Activated CD8-positive, alpha-beta T cell treated with anti-CD3 and anti-CD28 coated beads, Interleukin-2, amount 10 ng/mL, durations not matched to agents 7 days and 5 days (primary cell): ENCODE data around the gene PGM3. TPM values are rescaled to one million over a fixed set of nuclear protein-coding genes. Genes with fewer than 3 reads are reported as not detected.

Experiments used
- ATAC-seq: fragments of 150-1000 bp; cut with Tn5 transposase; one replicate; pipeline ENCODE4 v1.10.0; 2021; ENCODE audit warnings: moderate library complexity
- CTCF ChIA-PET: fragments of 350-600 bp; sonication (Branson Sonifier 250); formaldehyde crosslinking; loops from one replicate; lab custom pipeline; 2021; ENCODE audit warnings: antibody characterized with exemption; lab: Charles Lee
- POLR2A ChIA-PET: fragments of 350-600 bp; sonication (Branson Sonifier 250); formaldehyde crosslinking; loops from one replicate; lab custom pipeline; 2021; ENCODE audit warnings: antibody characterized with exemption; lab: Charles Lee
- DNase-seq: peaks from one replicate; pipeline ENCODE4 v3.0.0-alpha.2; 2020
- H3K27ac Mint-ChIP-seq: one replicate; pipeline ENCODE4 v1.8.0; 2021; ENCODE audit warnings: mild to moderate bottlenecking, mixed read lengths
- H3K27me3 Mint-ChIP-seq: one replicate; pipeline ENCODE4 v1.8.0; 2021; ENCODE audit warnings: low read depth, mixed read lengths
- H3K36me3 Mint-ChIP-seq: one replicate; pipeline ENCODE4 v1.8.0; 2021; ENCODE audit warnings: low read depth, mixed read lengths
- H3K4me1 Mint-ChIP-seq: one replicate; pipeline ENCODE4 v1.8.0; 2021; ENCODE audit warnings: low read depth, mixed read lengths
- H3K4me3 Mint-ChIP-seq: one replicate; pipeline ENCODE4 v1.8.0; 2021; ENCODE audit warnings: mild to moderate bottlenecking, mixed read lengths
- H3K9me3 Mint-ChIP-seq: one replicate; pipeline ENCODE4 v1.8.0; 2022; ENCODE audit warnings: mixed read lengths; ENCODE audit not compliant: insufficient read depth
- total RNA-seq, 2 experiments: library from RNA; stranded (reverse); gene quantifications; one replicate each; pipeline ENCODE4 v1.2.3, GENCODE V29; 2021

Gene PGM3
- total RNA-seq, 2 experiments from 2014 or later: 9.3 to 10.0 TPM

- ChIA-PET CTCF (interaction anchor here (1.0 to 1.2 kb wide), 3 partner anchors 33 to 116 kb away, joined by 4 to 5 read pairs (median 4); partner anchors contain the start of genes DOP1A and UBE3D), POLR2A (no interaction called here)
- H3K27me3 Mint-ChIP-seq: no peaks in the 10 kb centered on the region
- peaks cover 5% of the 10 kb centered on the region for H3K4me1 Mint-ChIP-seq
- peaks cover 36% of the 10 kb centered on the region for H3K36me3 Mint-ChIP-seq
- H3K27ac Mint-ChIP-seq: no peak overlapping the region
- H3K9me3 Mint-ChIP-seq: no peaks in the 10 kb centered on the region
- ATAC-seq (no peak), DNase-seq (no peak)
- no peak overlapping the region for H3K4me3 Mint-ChIP-seq
Observed at GRCh38 chr6:83182114-83182513, 11.0 kb downstream of the PGM3 start.

- no peak for ATAC-seq
- peaks cover 37% of the 10 kb centered on the region for H3K36me3 Mint-ChIP-seq
- no peak overlapping the region for H3K4me3 Mint-ChIP-seq
- H3K27me3 Mint-ChIP-seq: no peaks in the 10 kb centered on the region
- H3K9me3 Mint-ChIP-seq: no peaks in the 10 kb centered on the region
- no peak for DNase-seq
- H3K27ac Mint-ChIP-seq: no peak overlapping the region
- peaks cover 5% of the 10 kb centered on the region for H3K4me1 Mint-ChIP-seq
- ChIA-PET POLR2A (interaction anchor here (0.8 kb wide), 1 partner anchor 11 kb away, joined by 3 read pairs; no protein-coding TSS in a partner anchor), CTCF (interaction anchor here (2.9 kb wide), 1 partner anchor 114 kb away, joined by 12 read pairs; the partner anchor contains the start of genes DOP1A and UBE3D)
Observed at GRCh38 chr6:83180426-83180950, 12.6 kb downstream of the PGM3 start.

GRCh38 chr6:83176246-83176645 is 16.8 kb downstream of the PGM3 start:
- ChIA-PET CTCF (interaction anchor here (12.7 kb wide), 1 partner anchor 110 kb away, joined by 60 read pairs; the partner anchor contains the start of genes DOP1A and UBE3D), POLR2A (no interaction called here)
- Mint-ChIP-seq H3K4me1 (peaks cover 2% of the 10 kb centered on the region), H3K9me3 (no peaks in the 10 kb centered on the region), H3K4me3 (no peak overlapping the region), H3K27ac (no peak overlapping the region), H3K36me3 (peaks cover 35% of the 10 kb centered on the region), H3K27me3 (no peaks in the 10 kb centered on the region)
- no peak for ATAC-seq
- no peak for DNase-seq

- Mint-ChIP-seq H3K4me3 (no peak overlapping the region), H3K27ac (no peak overlapping the region), H3K27me3 (no peaks in the 10 kb centered on the region), H3K4me1 (no peaks in the 10 kb centered on the region), H3K9me3 (no peaks in the 10 kb centered on the region), H3K36me3 (peaks cover 54% of the 10 kb centered on the region)
- DNase-seq (no peak), ATAC-seq (no peak)
- POLR2A ChIA-PET: no interaction called here
- CTCF ChIA-PET: interaction anchor here (1.1 to 12.7 kb wide), 2 partner anchors 19 to 103 kb away, joined by 4 to 60 read pairs; partner anchors contain the start of genes DOP1A and UBE3D
Observed at GRCh38 chr6:83169511-83169910, 23.6 kb downstream of the PGM3 start.

GRCh38 chr6:83169106-83169505 is 24.0 kb downstream of the PGM3 start:
- ChIA-PET POLR2A (no interaction called here), CTCF (interaction anchor here (12.7 kb wide), 1 partner anchor 103 kb away, joined by 60 read pairs; the partner anchor contains the start of genes DOP1A and UBE3D)
- no peak overlapping the region for H3K27ac Mint-ChIP-seq
- H3K4me3 Mint-ChIP-seq: no peak overlapping the region
- ATAC-seq (no peak), DNase-seq (no peak)
- H3K4me1 Mint-ChIP-seq: no peaks in the 10 kb centered on the region
- no peaks in the 10 kb centered on the region for H3K27me3 Mint-ChIP-seq
- no peaks in the 10 kb centered on the region for H3K9me3 Mint-ChIP-seq
- H3K36me3 Mint-ChIP-seq: peaks cover 52% of the 10 kb centered on the region

- no peak for ATAC-seq
- H3K27ac Mint-ChIP-seq: no peak overlapping the region
- ChIA-PET CTCF (interaction anchor here (1.5 to 12.7 kb wide), 2 partner anchors 47 to 102 kb away, joined by 3 to 60 read pairs; partner anchors contain the start of genes DOP1A and UBE3D), POLR2A (no interaction called here)
- DNase-seq: no peak
- no peaks in the 10 kb centered on the region for H3K9me3 Mint-ChIP-seq
- peaks cover 50% of the 10 kb centered on the region for H3K36me3 Mint-ChIP-seq
- H3K4me1 Mint-ChIP-seq: no peaks in the 10 kb centered on the region
- H3K4me3 Mint-ChIP-seq: no peak overlapping the region
- no peaks in the 10 kb centered on the region for H3K27me3 Mint-ChIP-seq
Observed at GRCh38 chr6:83168556-83168955, 24.5 kb downstream of the PGM3 start.

GRCh38 chr6:83167726-83168278 is 25.3 kb downstream of the PGM3 start:
- Mint-ChIP-seq H3K27ac (no peak overlapping the region), H3K36me3 (peaks cover 45% of the 10 kb centered on the region), H3K4me1 (no peaks in the 10 kb centered on the region), H3K4me3 (no peak overlapping the region), H3K9me3 (no peaks in the 10 kb centered on the region), H3K27me3 (no peaks in the 10 kb centered on the region)
- ChIA-PET POLR2A (interaction anchor here (0.7 kb wide), 1 partner anchor 36 kb away, joined by 3 read pairs; no protein-coding TSS in a partner anchor), CTCF (interaction anchor here (1.5 to 12.7 kb wide), 2 partner anchors 47 to 102 kb away, joined by 3 to 60 read pairs; partner anchors contain the start of genes DOP1A and UBE3D)
- DNase-seq: no peak
- ATAC-seq: no peak

- POLR2A ChIA-PET: no interaction called here
- DNase-seq: no peak
- no peak for ATAC-seq
- Mint-ChIP-seq H3K4me3 (no peak overlapping the region), H3K36me3 (peaks cover 34% of the 10 kb centered on the region), H3K27ac (no peak overlapping the region), H3K27me3 (no peaks in the 10 kb centered on the region), H3K9me3 (no peaks in the 10 kb centered on the region), H3K4me1 (no peaks in the 10 kb centered on the region)
- CTCF ChIA-PET: interaction anchor here (0.6 to 1.2 kb wide), 2 partner anchors 93 to 94 kb away, joined by 3 to 4 read pairs; partner anchors contain the start of genes DOP1A and UBE3D
Observed at GRCh38 chr6:83160167-83160566, 32.9 kb downstream of the PGM3 start.

- DNase-seq: no peak
- Mint-ChIP-seq H3K4me1 (no peaks in the 10 kb centered on the region), H3K27me3 (no peaks in the 10 kb centered on the region), H3K9me3 (no peaks in the 10 kb centered on the region), H3K36me3 (peaks cover 26% of the 10 kb centered on the region), H3K27ac (no peak overlapping the region), H3K4me3 (no peak overlapping the region)
- CTCF ChIA-PET: no interaction called here
- POLR2A ChIA-PET: interaction anchor here (0.7 kb wide), 1 partner anchor 66 kb away, joined by 3 read pairs; no protein-coding TSS in a partner anchor
- ATAC-seq: no peak
Observed at GRCh38 chr6:83155794-83156193, 37.3 kb downstream of the PGM3 start.

- ChIA-PET CTCF (interaction anchor here (1.3 kb wide), 1 partner anchor 30 kb away, joined by 3 read pairs; no protein-coding TSS in a partner anchor), POLR2A (no interaction called here)
- DNase-seq (no peak), ATAC-seq (no peak)
- H3K27me3 Mint-ChIP-seq: no peaks in the 10 kb centered on the region
- H3K4me3 Mint-ChIP-seq: no peak overlapping the region
- H3K4me1 Mint-ChIP-seq: no peaks in the 10 kb centered on the region
- no peaks in the 10 kb centered on the region for H3K9me3 Mint-ChIP-seq
- peaks cover 17% of the 10 kb centered on the region for H3K36me3 Mint-ChIP-seq
- H3K27ac Mint-ChIP-seq: no peak overlapping the region
Observed at GRCh38 chr6:83153883-83154521, 39.1 kb downstream of the PGM3 start.

- no peaks in the 10 kb centered on the region for H3K9me3 Mint-ChIP-seq
- ChIA-PET POLR2A (no interaction called here), CTCF (interaction anchor here (0.5 to 1.3 kb wide), 2 partner anchors 31 to 84 kb away, joined by 3 read pairs; no protein-coding TSS in a partner anchor)
- no peak overlapping the region for H3K27ac Mint-ChIP-seq
- peaks cover 17% of the 10 kb centered on the region for H3K36me3 Mint-ChIP-seq
- no peaks in the 10 kb centered on the region for H3K4me1 Mint-ChIP-seq
- H3K27me3 Mint-ChIP-seq: no peaks in the 10 kb centered on the region
- no peak for ATAC-seq
- H3K4me3 Mint-ChIP-seq: no peak overlapping the region
- DNase-seq: no peak
Observed at GRCh38 chr6:83152913-83153312, 40.2 kb downstream of the PGM3 start.
